Glutamatergic neuron (in vitro differentiated cells): ENCODE measurements around the gene PODN. TPM values are rescaled to one million over a fixed set of nuclear protein-coding genes. Genes with fewer than 3 reads are reported as not detected.

Experiments
- DNase-seq: peaks from one replicate; pipeline ENCODE4 v3.0.0; 2022
- H3K27ac Mint-ChIP-seq: one replicate; pipeline ENCODE4 v1.8.0; 2020; ENCODE audit warnings: mild to moderate bottlenecking, mixed read lengths, inconsistent platforms; ENCODE audit not compliant: unreplicated experiment
- H3K27me3 Mint-ChIP-seq: one replicate; pipeline ENCODE4 v1.8.0; 2020; ENCODE audit warnings: mild to moderate bottlenecking, moderate library complexity, mixed read lengths, inconsistent platforms; ENCODE audit not compliant: unreplicated experiment
- H3K36me3 Mint-ChIP-seq: one replicate; pipeline ENCODE4 v1.8.0; 2020; ENCODE audit warnings: mild to moderate bottlenecking, mixed read lengths, inconsistent platforms; ENCODE audit not compliant: unreplicated experiment
- H3K4me1 Mint-ChIP-seq: one replicate; pipeline ENCODE4 v1.8.0; 2020; ENCODE audit warnings: mild to moderate bottlenecking, low read depth, mixed read lengths, inconsistent platforms; ENCODE audit not compliant: unreplicated experiment
- H3K4me3 Mint-ChIP-seq: one replicate; pipeline ENCODE4 v1.8.0; 2020; ENCODE audit warnings: mild to moderate bottlenecking, mixed read lengths, inconsistent platforms; ENCODE audit not compliant: unreplicated experiment
- H3K9me3 Mint-ChIP-seq: one replicate; pipeline ENCODE4 v1.8.0; 2020; ENCODE audit warnings: mild to moderate bottlenecking, moderate library complexity, mixed read lengths, inconsistent platforms; ENCODE audit not compliant: unreplicated experiment
- total RNA-seq: library from RNA; stranded (reverse); fragmentation: NEBNext Ultra II Directional; extraction: Animal tissue kit (Norgen Biotek cat#: 25700); gene quantifications from one replicate; pipeline ENCODE4 v1.2.1, GENCODE V29; 2021; ENCODE audit not compliant: unreplicated experiment
- TF ChIP-seq, protein P1 (sequence below): fragments of 200-600 bp; sonication (generic); IDR thresholded peaks from one replicate; pipeline ENCODE4 v1.5.0; 2021; ENCODE audit not compliant: partially characterized antibody, unreplicated experiment

The PODN gene
- total RNA-seq, 1 donor from 2014 or later = 3.1 TPM

DNA sequence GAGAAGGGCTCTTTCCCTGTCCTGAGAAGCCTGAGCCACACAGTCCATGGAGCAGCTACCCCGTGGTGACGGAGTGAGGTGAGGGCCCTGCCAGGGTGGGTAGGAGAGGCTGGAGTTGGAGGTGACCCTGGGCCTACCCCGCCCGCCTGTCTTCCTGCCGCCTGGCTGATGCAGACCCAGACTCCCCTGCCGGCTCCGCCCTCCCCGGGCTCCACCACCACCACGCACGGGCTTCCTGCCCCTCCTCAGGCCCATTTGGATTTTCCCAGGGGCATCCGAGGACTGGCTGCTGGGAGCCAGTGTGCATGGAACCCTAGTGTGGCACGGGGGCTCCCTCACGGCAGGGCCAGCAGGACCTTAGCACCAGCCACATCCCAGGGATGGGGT is 32.5 kb downstream of the PODN start:
- H3K4me1 Mint-ChIP-seq = no peaks in the 10 kb centered on the region
- DNase-seq = peak; percentile 26
- no peak overlapping the region for H3K27ac Mint-ChIP-seq
- H3K27me3 Mint-ChIP-seq = peaks cover 2% of the 10 kb centered on the region
- H3K9me3 Mint-ChIP-seq = peaks cover 3% of the 10 kb centered on the region
- TF ChIP-seq, protein P1, sequence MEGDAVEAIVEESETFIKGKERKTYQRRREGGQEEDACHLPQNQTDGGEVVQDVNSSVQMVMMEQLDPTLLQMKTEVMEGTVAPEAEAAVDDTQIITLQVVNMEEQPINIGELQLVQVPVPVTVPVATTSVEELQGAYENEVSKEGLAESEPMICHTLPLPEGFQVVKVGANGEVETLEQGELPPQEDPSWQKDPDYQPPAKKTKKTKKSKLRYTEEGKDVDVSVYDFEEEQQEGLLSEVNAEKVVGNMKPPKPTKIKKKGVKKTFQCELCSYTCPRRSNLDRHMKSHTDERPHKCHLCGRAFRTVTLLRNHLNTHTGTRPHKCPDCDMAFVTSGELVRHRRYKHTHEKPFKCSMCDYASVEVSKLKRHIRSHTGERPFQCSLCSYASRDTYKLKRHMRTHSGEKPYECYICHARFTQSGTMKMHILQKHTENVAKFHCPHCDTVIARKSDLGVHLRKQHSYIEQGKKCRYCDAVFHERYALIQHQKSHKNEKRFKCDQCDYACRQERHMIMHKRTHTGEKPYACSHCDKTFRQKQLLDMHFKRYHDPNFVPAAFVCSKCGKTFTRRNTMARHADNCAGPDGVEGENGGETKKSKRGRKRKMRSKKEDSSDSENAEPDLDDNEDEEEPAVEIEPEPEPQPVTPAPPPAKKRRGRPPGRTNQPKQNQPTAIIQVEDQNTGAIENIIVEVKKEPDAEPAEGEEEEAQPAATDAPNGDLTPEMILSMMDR = no peak
- H3K4me3 Mint-ChIP-seq = no peak overlapping the region
- H3K36me3 Mint-ChIP-seq = no peaks in the 10 kb centered on the region

DNA sequence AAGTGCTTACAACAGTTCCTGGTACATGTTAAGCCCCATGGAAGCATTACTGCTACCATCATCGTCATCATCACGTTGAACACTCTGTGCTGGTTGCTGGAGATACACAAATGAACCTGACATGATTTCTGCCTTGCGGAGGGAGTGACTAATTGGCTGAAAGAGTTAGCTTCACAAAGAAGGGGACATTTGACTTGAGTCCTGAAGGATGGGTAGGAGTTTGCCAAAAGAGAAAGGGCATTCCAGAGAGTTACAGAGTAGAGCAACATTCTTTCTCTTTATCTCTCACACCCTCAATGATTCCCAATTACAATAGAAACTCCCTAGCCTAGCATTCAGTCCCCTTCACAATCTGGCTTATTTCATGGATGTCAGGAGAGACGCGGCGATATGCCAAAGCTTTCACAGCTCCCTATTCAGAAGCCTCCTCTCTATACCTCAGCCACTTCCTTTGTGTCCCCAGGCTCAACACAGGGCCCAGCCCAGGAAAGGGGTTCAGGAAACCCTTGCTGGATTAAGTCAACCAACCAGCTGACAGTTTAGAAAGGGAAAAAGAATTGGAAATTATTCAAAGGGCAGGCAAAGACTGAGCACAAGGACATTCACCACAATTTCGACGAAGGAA is 42.4 kb downstream of the PODN start:
- H3K9me3 Mint-ChIP-seq = peaks cover 5% of the 10 kb centered on the region

DNA sequence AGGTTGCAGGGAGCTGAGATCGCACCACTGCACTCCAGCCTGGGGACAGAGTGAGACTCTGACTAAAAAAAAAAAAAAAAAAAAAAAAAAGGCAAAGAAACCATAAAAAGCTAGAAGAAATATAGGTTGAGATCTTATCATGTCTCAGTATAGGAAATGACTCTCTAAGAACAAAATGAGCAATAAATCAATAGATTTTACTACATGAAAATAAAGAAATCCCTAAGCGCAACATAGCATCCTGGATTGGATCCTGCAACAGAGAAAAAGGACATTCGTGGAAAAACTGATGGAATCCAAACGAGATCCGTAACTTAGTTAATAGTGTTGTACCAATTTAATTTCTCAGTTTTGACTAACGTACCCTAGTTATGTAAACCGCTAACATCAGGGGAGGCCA is 45.1 kb downstream of the PODN start:
- TF ChIP-seq, protein P1 = no peak
- Mint-ChIP-seq H3K36me3 (peaks cover 6% of the 10 kb centered on the region), H3K9me3 (peaks cover 7% of the 10 kb centered on the region), H3K4me1 (peaks cover 11% of the 10 kb centered on the region), H3K4me3 (no peak overlapping the region), H3K27ac (no peak overlapping the region), H3K27me3 (peaks cover 13% of the 10 kb centered on the region)
- DNase-seq = no peak

More for the DNA sequence above, 42.4 kb downstream of the PODN start:
- Mint-ChIP-seq H3K4me3 (no peak overlapping the region), H3K27ac (no peak overlapping the region), H3K4me1 (peaks cover 7% of the 10 kb centered on the region), H3K36me3 (no peaks in the 10 kb centered on the region), H3K27me3 (peaks cover 5% of the 10 kb centered on the region)
- TF ChIP-seq, protein P1 = no peak
- no peak for DNase-seq

DNA sequence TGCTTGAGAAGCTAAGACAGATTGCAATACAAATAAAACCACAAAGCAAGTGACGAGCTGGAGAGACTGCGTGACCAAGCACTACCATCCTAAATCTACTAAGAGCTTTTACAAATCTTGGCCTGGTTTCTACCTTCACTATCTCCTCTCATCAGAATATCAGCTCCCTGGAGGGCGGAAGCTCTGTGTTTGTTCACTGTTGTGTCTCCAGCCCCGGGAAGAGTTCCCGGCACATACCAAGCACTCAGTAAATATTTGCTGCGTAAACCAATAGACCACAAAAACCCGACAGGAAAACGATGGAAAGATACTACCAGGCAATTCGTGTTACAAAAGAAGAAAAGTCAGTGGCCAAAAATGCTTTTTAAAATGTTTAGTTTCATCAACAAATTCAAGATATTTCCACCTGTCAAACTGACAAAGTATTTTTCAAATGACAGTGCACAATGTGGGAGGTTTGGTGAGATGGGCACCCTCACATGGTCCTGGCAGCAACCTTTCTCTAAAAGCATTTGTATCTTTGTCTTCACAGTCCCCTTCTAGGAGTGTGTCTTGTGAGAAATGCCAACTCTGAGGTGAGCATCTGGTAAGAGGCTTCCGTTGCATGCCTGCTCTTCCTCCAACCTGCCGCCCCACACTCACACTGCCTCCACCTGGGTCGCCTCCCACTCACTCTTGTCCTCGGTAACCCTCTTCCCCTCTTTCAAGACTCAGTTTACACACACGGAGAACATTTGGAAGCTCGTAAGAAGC is 45.7 kb downstream of the PODN start:
- peaks cover 7% of the 10 kb centered on the region for H3K9me3 Mint-ChIP-seq
- no peak overlapping the region for H3K27ac Mint-ChIP-seq
- DNase-seq = no peak
- TF ChIP-seq, protein P1 = no peak
- H3K27me3 Mint-ChIP-seq = peaks cover 11% of the 10 kb centered on the region
- H3K36me3 Mint-ChIP-seq = peaks cover 8% of the 10 kb centered on the region
- H3K4me3 Mint-ChIP-seq = no peak overlapping the region
- H3K4me1 Mint-ChIP-seq = peaks cover 11% of the 10 kb centered on the region
